H9 (cell line): Measurements from ENCODE around the gene SPINT2. TPM values are rescaled to one million over a fixed set of nuclear protein-coding genes. Genes with fewer than 3 reads are reported as not detected.

Source experiments
- DNase-seq: peaks from one replicate; pipeline ENCODE4 v3.0.0-alpha.2; 2017
- H2AFZ ChIP-seq: one replicate; pipeline ENCODE4 v1.6.1; 2013; ENCODE audit warnings: mild to moderate bottlenecking, low read length, control low read depth, moderate library complexity
- H2AK5ac ChIP-seq: 2 replicates; pipeline ENCODE4 v1.6.1; 2013; ENCODE audit warnings: low read length, control low read depth, mixed read lengths; ENCODE audit not compliant: insufficient read length
- H2BK120ac ChIP-seq: one replicate; pipeline ENCODE4 v1.6.1; 2013; ENCODE audit warnings: low read depth, mild to moderate bottlenecking, low read length, control low read depth, inconsistent platforms; ENCODE audit not compliant: poor library complexity, severe bottlenecking
- H2BK12ac ChIP-seq: 2 replicates; pipeline ENCODE4 v1.6.1; 2013; ENCODE audit warnings: low read length, control low read depth, mixed read lengths, low read depth; ENCODE audit not compliant: insufficient read length
- H2BK15ac ChIP-seq: 2 replicates; pipeline ENCODE4 v1.6.1; 2013; ENCODE audit warnings: low read depth, low read length, control low read depth
- H2BK20ac ChIP-seq: one replicate; pipeline ENCODE4 v1.6.1; 2013; ENCODE audit warnings: low read depth, mild to moderate bottlenecking, low read length, control low read depth, inconsistent platforms; ENCODE audit not compliant: poor library complexity, severe bottlenecking
- H2BK5ac ChIP-seq: 2 replicates; pipeline ENCODE4 v1.6.1; 2013; ENCODE audit warnings: low read length, control low read depth, mixed read lengths; ENCODE audit not compliant: insufficient read length
- H3K14ac ChIP-seq: 2 replicates; pipeline ENCODE4 v1.6.1; 2013; ENCODE audit warnings: low read length, control low read depth; ENCODE audit not compliant: insufficient read depth
- H3K18ac ChIP-seq: 2 replicates; pipeline ENCODE4 v1.6.1; 2013; ENCODE audit warnings: low read depth, mild to moderate bottlenecking, mixed read lengths, low read length, control low read depth; ENCODE audit not compliant: insufficient read length
- H3K23ac ChIP-seq: 2 replicates; pipeline ENCODE4 v1.6.1; 2013; ENCODE audit warnings: low read length, control low read depth, mixed read lengths, low read depth; ENCODE audit not compliant: insufficient read length
- H3K23me2 ChIP-seq: 2 replicates; pipeline ENCODE4 v1.6.1; 2013; ENCODE audit warnings: low read depth, mild to moderate bottlenecking, mixed read lengths, low read length, control low read depth; ENCODE audit not compliant: insufficient read length, poor library complexity, severe bottlenecking
- H3K27ac ChIP-seq: 2 replicates; pipeline ENCODE4 v1.5.1; 2013; ENCODE audit warnings: low read length, control low read depth, mixed read lengths, low read depth; ENCODE audit not compliant: insufficient read length
- H3K27me3 ChIP-seq: 2 replicates; pipeline ENCODE4 v1.6.1; 2013; ENCODE audit warnings: low read length, control low read depth, inconsistent platforms; ENCODE audit not compliant: insufficient read depth
- H3K4ac ChIP-seq: 2 replicates; pipeline ENCODE4 v1.6.1; 2013; ENCODE audit warnings: low read depth, mild to moderate bottlenecking, control low read depth, inconsistent platforms, low read length, moderate library complexity
- H3K4me1 ChIP-seq: 2 replicates; pipeline ENCODE4 v1.6.1; 2013; ENCODE audit warnings: low read length, control low read depth, inconsistent platforms; ENCODE audit not compliant: insufficient read depth
- H3K4me2 ChIP-seq: 2 replicates; pipeline ENCODE4 v1.6.1; 2013; ENCODE audit warnings: low read length, control low read depth, mixed read lengths; ENCODE audit not compliant: insufficient read length, insufficient read depth
- H3K56ac ChIP-seq: 2 replicates; pipeline ENCODE4 v1.6.1; 2013; ENCODE audit warnings: low read depth, mild to moderate bottlenecking, mixed read lengths, low read length, control low read depth; ENCODE audit not compliant: insufficient read length
- H3K79me1 ChIP-seq: 2 replicates; pipeline ENCODE4 v1.6.1; 2013; ENCODE audit warnings: low read depth, mild to moderate bottlenecking, moderate library complexity, low read length, control low read depth, inconsistent platforms; ENCODE audit not compliant: insufficient read depth, poor library complexity, severe bottlenecking
- H3K79me2 ChIP-seq: 2 replicates; pipeline ENCODE4 v1.6.1; 2013; ENCODE audit warnings: low read length, control low read depth, inconsistent platforms; ENCODE audit not compliant: insufficient read depth
- H3K9ac ChIP-seq: 2 replicates; pipeline ENCODE4 v1.6.1; 2013; ENCODE audit warnings: low read length, control low read depth, mixed read lengths; ENCODE audit not compliant: insufficient read length; ENCODE audit errors: extremely low read depth
- H3K9me3 ChIP-seq: one replicate; pipeline ENCODE4 v1.6.1; 2013; ENCODE audit warnings: low read depth, low read length, inconsistent platforms; ENCODE audit not compliant: control insufficient read depth
- H3T11ph ChIP-seq: one replicate; pipeline ENCODE4 v1.6.1; 2013; ENCODE audit warnings: mild to moderate bottlenecking, low read length, control low read depth, inconsistent platforms
- H4K20me1 ChIP-seq: one replicate; pipeline ENCODE4 v1.6.1; 2013; ENCODE audit not compliant: control insufficient read depth, insufficient read length, insufficient read depth
- H4K5ac ChIP-seq: 2 replicates; pipeline ENCODE4 v1.6.1; 2013; ENCODE audit warnings: low read depth, mild to moderate bottlenecking, mixed read lengths, low read length, control low read depth; ENCODE audit not compliant: insufficient read length
- H4K8ac ChIP-seq: replicated peaks from 2 replicates; pipeline ENCODE4 v1.6.1; 2013; ENCODE audit warnings: low read length, control low read depth, mixed read lengths, low read depth; ENCODE audit not compliant: insufficient read length
- H4K91ac ChIP-seq: 2 replicates; pipeline ENCODE4 v1.6.1; 2013; ENCODE audit warnings: low read depth, mild to moderate bottlenecking, moderate library complexity, mixed read lengths, low read length, control low read depth; ENCODE audit not compliant: insufficient read length
- H3K27ac Mint-ChIP-seq, 3 experiments: 2 replicates in 2 of 3; 3 replicates in 1 of 3; pipeline ENCODE4 v1.8.0; 2020 to 2021; ENCODE audit warnings: mixed read lengths in 3 of 3, mild to moderate bottlenecking in 1 of 3, moderate library complexity in 1 of 3
- H3K27me3 Mint-ChIP-seq: 2 replicates; pipeline ENCODE4 v1.8.0; 2021; ENCODE audit warnings: low read depth, mild to moderate bottlenecking, moderate library complexity, mixed read lengths
- H3K36me3 Mint-ChIP-seq, 3 experiments: 2 replicates in 2 of 3; 3 replicates in 1 of 3; pipeline ENCODE4 v1.8.0; 2020 to 2021; ENCODE audit warnings: low read depth in 3 of 3, mixed read lengths in 3 of 3; ENCODE audit not compliant: insufficient read depth in 1 of 3
- H3K4me1 Mint-ChIP-seq, 2 experiments: 2 replicates each; pipeline ENCODE4 v1.8.0; 2020; ENCODE audit warnings: mixed read lengths in 2 of 2
- H3K4me3 Mint-ChIP-seq, 2 experiments: 2 replicates in 1 of 2; 3 replicates in 1 of 2; pipeline ENCODE4 v1.8.0; 2020 to 2021; ENCODE audit warnings: mild to moderate bottlenecking in 2 of 2, mixed read lengths in 2 of 2, moderate library complexity in 1 of 2
- H3K9me3 Mint-ChIP-seq, 2 experiments: 2 replicates in 1 of 2; 3 replicates in 1 of 2; pipeline ENCODE4 v1.8.0; 2020; ENCODE audit warnings: mild to moderate bottlenecking in 2 of 2, mixed read lengths in 2 of 2, moderate library complexity in 1 of 2
- CTCF ChIP-seq: fragments of 200-600 bp; sonication (generic); conservative IDR thresholded peaks from 3 replicates; pipeline ENCODE4 v1.8.0; 2021; ENCODE audit warnings: antibody characterized with exemption, mild to moderate bottlenecking
- WGBS: extraction: QIAGEN DNeasy Blood & Tissue Kit; methylation state at CpG from one replicate; pipeline ENCODE4 v1.1.7; 2013; ENCODE audit warnings: missing lambda C conversion rate, low lambda C conversion rate, mixed read lengths; ENCODE audit not compliant: insufficient read length; ENCODE audit errors: extremely low coverage; 5-methylcytosine and 5-hydroxymethylcytosine counted together
- total RNA-seq: library from RNA; stranded (reverse); gene quantifications from 2 replicates; pipeline ENCODE4 v1.2.1, GENCODE V29; 2021

The SPINT2 gene
- total RNA-seq, 1 experiment from 2014 or later = 283 TPM

DNA sequence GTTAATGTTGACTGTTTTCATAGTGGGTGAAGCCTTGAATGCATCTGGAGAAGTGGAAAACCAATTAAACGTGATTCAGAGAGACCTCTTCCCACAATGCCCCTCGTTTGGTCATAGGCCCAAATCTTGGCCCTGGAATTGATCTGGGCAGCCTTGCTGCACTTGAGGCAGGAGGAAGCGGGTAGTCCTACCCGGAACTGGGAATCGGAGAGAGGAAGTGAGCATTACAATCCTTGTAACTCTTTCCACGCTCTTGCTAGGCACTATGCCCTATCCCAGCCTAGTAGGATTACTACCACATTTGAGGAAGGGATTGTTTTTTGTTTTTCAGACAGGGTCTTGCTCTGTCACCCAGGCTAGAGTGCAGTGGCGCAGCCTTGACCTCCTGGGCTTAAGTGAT, 58.9 kb downstream of the SPINT2 start:
- Histone ChIP-seq H3K9ac (no peak overlapping the region), H3K79me2 (no peaks in the 10 kb centered on the region), H3K56ac (no peak overlapping the region), H3K23ac (no peak overlapping the region), H3K9me3 (no peaks in the 10 kb centered on the region), H3K14ac (no peak overlapping the region), H2AFZ (no peak overlapping the region), H2AK5ac (no peak overlapping the region), H2BK5ac (no peak overlapping the region), H2BK120ac (no peak overlapping the region), H3K27ac (no peak overlapping the region), H3K4me2 (no peak overlapping the region), H2BK15ac (no peak overlapping the region), H3K79me1 (no peaks in the 10 kb centered on the region), H3K27me3 (peaks cover 9% of the 10 kb centered on the region; the same call in 1 of the 2 replicates), H3K4me1 (no peaks in the 10 kb centered on the region), H2BK20ac (no peak overlapping the region), H4K91ac (no peak overlapping the region), H3T11ph (no peak overlapping the region), H3K18ac (no peak overlapping the region), H4K8ac (no peak overlapping the region), H4K5ac (no peak overlapping the region), H3K4ac (no peak overlapping the region), H4K20me1 (no peaks in the 10 kb centered on the region), H3K23me2 (peaks cover 12% of the 10 kb centered on the region), H2BK12ac (no peak overlapping the region)
- Mint-ChIP-seq H3K27me3 (peaks cover 32% of the 10 kb centered on the region), H3K36me3 (peaks cover 5 to 16% (median 13%) of the 10 kb centered on the region in 3 experiments; a peak in 6 of 7 replicates), H3K27ac (peak overlapping the region in 1 of 3 experiments; percentile 53; a peak in 1 of 7 replicates), H3K4me3 (no peak overlapping the region), H3K9me3 (no peaks in the 10 kb centered on the region), H3K4me1 (peaks cover 11 to 18% of the 10 kb centered on the region in 2 experiments)
- DNase-seq = no peak
- no CpG with 5 or more reads among the region's 7 CpGs for WGBS
- no peak for TF ChIP-seq CTCF
